Activated T-cell treated with anti-CD3 and anti-CD28 coated beads, Interleukin-2, amount 50 U/mL, for 48 hours (primary cell): ENCODE results near the gene HAVCR1.
"Not testable (repeated sequence)": the region's sequence is repeated elsewhere in the genome, so short reads cannot be mapped to it uniquely, and the experiment has no call there.

ENCODE experiments used
- DNase-seq, 2 experiments: peaks; one replicate each; pipeline ENCODE4 v3.0.0-alpha.2; 2020

The HAVCR1 gene

DNA sequence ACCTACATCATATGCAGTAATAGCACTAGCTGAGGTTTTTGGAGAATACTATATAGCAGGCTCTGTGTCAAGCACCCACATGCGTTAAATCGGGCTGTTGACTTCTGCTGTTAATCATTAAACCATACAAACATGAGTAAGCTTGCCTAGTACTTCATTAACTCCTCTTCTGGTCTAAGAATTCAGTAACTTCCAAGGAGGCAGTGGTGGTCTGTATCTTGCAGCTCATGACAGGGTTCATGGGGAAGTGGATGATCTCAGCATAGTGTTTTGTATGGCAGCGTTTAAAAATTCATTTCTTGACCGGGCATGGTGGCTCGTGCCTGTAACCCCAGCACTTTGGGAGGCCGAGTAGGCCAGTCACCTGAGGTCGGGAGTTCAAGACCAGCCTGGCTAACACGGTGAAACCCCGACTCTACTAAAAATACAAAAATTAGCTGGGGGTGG, at the start of gene HAVCR1:
TSS of gene HAVCR1 (minus strand) at position 24 of the 447 bp plus-strand sequence. CDS start 1,173 bp downstream, outside the sequence.
- DNase-seq = no peak

DNA sequence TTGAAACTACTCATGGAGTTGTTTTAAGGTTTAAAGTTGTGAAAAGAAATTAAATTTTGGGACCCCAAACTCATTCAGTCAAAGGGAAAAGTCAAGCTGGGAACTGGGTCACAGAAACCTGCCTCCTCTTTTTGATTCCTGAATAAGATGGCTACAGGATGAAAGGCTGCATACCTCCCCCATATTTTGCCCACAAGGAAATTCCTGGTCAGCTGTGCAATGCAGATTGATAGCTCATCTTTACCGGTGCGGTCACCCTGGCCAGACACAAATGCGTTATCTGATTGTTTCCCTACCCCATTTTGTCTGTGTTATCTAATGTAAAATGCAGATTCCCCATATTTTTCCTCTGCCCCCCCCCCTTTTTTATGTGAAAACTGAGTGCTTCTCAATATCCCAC, 48.6 kb upstream of the HAVCR1 start:
- no peak for DNase-seq

DNA sequence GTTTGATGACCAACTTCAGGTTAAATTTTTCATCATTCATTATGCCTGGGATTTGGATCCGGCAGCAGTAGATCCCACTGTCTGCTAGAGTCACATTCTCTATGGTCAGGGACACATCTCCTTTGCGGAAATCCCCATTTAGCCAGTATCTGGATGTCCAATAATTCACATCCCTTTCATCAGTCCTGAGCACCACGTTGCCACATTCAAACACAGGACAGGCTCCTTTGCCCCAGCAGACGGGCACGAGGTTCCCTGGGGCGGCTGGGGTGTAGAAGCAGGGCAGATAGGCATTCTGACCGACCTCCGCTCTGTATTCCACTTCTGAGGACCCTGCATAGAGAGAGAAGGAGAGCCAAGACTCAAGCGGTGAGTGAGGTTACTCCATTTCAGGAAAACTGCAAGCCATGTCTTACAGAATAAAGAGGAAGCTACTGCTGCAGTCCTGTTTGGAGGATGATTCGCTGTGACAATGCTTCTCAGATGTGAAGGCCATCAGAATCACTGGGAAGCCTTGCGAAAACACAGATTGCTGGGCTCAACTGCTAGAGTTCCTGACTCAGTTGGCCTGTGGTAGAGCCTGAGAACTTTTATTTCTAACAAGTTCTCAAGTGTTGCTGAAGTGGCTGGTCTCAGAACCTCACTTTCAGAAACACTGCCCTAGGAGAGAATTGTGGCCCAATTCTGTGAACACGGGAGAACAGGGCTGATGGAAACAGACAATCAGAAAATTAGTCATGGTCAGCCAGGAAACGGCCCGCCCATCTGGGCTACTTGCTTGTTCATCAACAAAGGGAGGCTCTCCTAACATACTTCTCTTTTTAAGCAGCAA, 47.9 kb upstream of the HAVCR1 start:
- peak; percentile 54 to 61 for DNase-seq

DNA sequence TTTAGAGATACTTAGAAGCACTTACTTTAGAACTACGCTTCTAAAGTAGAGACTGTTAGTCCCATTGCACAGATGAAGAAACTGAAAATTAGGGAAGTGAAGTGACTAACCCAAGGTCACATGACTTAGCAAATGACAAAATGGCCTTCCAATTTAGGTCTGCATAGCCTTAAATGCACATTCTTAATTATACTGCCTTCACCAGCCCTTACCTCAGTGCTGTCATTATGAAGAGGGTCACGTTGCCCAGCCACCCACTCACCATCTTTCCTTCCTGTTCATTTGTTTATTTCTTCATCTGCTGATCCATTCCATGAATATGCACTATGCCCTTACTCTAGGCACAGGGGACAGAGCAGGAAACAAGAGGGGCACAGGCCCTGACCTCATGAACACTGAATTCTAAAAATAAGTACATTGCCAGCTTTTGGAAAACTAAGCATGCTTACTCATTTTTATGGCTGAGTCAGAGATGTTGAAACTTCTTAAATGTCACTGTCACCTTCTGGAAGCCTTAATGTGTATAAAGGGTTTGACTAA, 41.3 kb upstream of the HAVCR1 start:
- peak; percentile 68 for DNase-seq

DNA sequence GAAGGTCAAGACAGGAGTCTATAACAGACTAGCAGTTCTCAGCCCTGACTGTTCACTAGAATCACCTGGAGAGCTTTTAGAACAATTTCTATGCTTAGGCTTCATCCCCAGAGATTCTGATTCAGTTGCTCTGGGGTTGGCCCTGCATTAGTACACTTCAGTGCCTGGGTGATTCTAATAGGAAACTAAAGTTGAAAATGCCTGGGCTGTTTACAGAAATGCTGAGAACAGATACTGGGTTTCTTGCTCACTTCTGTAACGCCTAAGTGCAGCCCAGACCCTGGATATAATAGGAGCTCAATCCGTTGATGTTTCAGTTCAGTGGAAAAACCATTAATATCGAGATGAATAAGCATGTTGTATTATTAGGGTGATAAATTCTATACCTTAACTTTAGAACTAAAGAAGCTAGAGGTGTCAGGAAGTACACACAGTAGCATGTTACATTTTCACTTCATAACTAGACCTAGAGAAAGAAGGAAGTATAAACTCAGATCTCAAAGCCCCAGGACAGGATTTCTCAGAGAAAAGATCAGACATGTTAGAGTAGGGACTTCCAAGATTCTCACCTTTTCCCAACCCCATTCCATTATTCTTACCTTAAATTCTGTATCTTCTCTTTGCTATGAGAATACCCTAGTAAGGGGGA, 29.6 kb upstream of the HAVCR1 start:
- DNase-seq = no peak

DNA sequence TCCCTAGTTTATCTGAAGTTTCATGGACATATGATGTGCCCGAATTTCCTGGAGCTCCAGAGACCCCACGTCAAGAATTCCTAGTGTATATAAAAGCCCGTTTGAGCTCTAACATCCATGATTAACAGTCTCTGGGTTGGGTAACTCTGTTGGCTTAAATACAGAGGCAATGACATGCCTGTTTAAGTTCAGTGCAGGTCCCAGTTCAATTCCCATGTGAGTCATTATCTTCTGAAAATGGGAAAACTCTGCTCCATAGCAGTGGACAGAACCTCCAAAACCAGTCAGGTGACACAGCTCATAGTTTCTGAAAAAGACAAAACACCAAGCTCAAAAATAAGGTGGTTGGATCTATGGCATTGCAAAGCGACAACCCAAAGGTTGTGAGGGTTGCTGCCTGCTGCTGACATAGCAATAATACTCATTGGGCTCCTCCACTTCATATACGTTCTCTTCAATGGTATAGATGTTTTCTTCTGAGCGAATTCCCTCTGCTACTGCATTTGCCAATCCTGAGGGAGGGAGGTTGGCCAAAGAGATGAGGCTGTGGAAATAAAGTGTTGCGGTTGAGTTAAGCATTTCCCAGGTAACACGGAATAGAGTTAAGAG, 27.9 kb upstream of the HAVCR1 start:
- no peak for DNase-seq

DNA sequence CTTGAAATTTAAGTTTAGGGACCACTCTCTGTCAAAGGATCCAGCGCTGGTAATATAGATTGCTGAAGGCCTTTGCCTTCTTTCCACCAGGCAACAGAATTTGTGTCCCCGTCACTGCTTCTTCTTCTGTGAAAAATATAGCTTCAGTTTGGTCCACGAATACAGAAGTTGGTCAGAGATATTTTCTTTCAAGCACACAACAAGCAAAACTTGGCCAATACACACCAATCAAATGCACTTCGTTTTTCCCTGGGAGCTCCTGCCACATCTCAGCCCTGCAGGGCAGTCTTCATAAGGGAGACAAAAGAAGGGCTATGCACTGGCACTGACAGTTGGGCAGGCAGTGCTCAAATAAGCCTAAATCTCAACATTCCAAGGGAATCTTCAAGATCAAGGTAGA, 27.0 kb upstream of the HAVCR1 start:
- DNase-seq = no peak

DNA sequence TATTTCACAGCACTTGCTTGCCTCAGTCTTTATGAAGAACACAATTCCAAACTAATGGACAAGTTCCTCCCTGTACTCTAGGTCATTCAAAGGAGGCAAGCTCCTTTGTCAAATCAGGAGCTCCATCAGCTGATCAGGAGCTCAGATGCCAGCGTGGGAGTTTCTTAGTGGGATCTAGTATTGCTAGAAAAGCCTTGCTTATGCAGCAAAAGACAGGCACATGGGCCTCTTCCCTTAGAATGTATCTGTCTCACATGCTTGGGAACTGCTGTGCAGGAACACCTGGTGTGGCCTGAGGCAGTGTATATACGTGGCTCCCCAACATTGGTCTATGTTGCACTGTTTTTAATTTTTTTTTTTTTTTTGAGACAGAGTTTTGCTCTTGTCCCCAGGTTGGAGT, 21.4 kb upstream of the HAVCR1 start:
- no peak for DNase-seq

DNA sequence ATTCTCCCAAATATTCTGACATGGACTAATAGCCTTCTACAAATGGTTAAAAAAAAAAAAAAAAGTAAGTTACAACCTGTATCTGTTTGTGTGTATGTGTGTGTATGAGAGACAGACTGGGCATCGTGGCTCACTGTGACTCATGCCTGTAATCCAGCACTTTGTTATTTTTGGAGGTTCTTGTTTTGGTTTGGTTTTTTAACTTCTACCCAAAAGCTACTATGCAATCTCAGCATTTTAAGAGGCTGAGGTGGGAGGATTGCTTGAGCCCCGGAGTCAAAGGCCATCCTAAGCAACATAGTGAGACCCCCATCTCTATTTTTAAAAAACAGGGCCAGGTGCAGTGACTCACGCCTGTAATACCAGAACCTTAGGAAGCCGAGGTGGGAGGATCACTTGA, 17.6 kb upstream of the HAVCR1 start:
- no peak for DNase-seq

DNA sequence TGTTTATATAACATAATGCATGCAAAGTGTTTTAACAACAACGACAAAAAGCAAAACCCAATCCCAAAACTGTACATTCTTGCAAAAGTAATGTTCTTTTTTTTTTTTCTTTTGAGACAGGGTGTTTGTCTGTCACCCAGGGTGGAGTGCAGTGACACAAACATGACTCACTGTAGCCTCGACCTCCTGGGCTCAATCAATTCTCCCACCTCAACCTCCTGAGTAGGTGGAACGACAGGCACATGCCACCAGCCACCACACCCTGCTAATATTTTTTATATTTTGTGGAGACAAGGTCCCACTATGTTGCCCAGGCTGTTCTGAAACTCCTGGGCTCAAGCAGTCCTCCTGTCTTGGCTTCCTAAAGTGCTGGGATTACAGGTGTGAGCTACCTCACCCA, 13.6 kb upstream of the HAVCR1 start:
- DNase-seq = peak; percentile 24 to 48

DNA sequence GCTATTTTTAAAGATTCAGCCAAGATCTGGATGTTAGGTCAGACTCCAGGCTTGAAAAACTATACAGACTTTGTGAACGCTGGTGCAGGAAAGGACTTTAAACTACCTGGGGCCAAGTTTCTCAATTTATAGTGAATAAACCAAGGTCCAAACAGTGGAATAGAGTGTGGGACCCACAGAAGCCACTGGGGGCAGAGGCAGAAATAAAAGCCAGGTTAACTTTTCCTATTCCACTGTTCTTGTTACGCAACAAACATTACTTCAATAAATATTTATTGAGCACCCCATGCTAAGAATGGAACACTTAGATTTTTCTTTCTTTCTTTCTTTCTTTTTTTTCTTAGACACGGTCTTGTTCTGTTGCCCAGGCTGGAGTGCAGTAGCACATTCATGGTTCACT, 11.0 kb upstream of the HAVCR1 start:
- no peak for DNase-seq

DNA sequence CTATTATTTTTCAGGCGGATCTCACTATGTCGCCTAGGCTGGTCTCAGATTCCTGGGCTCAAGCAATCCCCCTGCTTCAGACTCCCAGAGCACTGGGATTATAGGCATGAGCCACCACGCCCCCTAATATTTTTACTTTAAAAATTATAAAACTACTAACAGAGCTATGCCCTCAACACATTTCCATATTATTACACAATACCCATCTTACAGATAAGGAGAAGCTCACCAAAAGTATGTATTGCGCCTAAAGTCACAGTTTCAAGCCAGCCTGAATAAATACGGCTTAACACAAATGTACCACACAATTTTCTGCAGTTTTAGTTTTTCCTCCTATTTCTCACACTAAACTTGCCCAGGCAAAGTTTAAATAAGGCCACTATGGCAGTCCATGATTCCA, 9.9 kb upstream of the HAVCR1 start:
- DNase-seq = no peak

DNA sequence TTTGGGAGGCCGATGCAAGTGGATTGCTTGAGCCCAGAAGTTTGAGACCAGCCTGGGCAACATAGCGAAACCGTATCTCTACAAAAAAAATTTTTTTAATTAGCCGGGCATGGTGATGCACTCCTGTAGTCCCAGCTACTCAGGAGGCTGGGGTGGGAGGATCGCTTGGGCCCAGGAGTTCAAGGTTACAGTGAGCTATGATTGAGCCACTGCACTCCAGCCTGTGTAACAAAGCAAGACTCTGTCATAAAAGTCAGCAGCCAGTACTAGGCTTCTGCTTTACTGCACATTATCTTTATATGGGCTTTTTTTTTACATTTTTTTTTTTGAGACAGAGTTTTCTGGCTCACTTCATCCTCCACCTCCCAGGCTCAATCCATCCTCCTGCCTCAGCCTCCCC, 9.4 kb upstream of the HAVCR1 start:
- no peak for DNase-seq

DNA sequence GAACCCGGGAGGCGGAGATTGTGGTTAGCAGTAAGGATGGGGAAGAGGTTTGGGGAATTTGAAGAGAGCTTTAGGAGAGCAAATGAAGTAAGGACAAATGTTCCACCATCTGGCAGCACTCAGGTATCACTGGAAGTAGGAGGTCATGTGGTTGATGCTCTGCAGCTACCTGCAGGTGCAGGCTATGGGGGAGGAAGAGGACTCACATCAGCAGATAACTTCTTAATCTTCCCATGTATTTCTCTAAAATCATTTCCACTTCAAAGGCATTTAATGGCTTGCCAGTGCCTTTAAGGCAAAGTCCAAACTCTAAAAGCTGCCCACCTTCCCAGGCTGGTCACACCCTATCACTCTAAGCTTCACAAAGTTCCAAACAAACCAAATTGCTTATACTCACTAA, 8.1 kb upstream of the HAVCR1 start:
- no peak for DNase-seq

DNA sequence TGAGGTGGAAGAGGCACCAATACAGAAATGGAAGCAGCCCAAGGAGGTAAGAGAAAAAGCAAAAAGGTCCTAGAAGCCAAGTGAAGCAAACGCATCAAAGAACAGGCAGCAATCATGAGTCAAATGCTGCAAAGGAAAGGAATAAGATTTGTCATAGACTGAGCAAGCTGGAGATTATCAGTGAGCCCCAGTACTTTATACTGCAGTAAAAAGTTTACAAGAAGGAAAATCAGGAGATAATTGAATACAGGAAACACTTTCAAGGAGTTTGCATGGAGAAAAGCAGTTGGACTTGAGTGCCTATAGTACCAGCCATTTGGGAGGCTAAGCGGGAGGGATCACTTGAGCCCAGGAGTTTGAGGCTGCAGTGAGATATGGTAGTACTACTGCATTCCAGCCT, 7.2 kb upstream of the HAVCR1 start:
- no peak for DNase-seq

DNA sequence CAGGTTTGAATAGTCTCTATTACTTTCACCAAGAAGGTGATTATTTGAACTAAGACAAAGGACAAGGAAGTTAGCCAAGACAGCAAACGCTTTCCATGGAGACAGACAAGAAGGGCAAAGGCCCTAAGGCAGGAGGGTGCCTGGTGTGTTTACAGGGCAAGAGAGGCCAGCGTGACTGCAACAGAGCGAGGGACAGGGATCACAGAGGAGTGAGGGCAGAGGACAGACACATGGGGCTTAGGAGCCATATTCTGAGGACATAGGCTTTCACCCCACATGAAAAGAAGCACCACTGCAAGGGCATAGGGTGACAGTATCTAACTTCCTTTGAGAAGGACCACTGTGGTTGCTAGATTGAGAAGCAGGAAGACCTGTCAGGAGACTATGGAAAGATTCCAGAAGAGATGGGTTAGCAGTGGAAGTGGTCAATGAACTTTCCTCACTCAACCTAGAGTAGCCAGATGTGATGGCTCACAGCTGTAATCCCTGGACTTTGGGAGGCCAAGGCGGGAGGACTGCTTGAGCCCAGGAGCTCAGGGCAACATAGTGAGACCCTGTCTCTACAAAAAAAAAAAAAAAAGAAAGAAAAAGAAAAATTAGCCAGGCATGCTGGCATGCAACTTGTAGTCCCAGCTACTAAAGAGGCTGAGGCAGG, 5.0 kb upstream of the HAVCR1 start:
- no peak for DNase-seq

DNA sequence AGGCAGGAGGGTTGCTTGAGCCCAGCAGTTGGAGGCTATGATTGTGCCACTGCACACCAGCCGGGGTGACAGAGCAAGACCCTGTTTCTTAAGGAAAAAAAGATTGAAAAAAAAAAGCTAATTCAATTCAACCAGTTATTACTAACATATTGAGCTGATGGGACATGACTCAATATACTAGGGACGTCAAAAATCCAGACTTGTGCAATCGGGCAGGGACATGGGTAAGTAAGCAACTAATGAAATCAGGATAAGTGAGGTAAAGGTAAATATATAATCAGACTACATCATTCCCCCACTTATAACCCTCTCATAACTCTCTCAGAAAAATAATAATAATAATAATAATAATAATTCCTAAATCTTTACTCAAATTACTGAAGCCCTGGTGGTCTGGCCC, 975 bp upstream of the HAVCR1 start:
- DNase-seq = no peak

DNA sequence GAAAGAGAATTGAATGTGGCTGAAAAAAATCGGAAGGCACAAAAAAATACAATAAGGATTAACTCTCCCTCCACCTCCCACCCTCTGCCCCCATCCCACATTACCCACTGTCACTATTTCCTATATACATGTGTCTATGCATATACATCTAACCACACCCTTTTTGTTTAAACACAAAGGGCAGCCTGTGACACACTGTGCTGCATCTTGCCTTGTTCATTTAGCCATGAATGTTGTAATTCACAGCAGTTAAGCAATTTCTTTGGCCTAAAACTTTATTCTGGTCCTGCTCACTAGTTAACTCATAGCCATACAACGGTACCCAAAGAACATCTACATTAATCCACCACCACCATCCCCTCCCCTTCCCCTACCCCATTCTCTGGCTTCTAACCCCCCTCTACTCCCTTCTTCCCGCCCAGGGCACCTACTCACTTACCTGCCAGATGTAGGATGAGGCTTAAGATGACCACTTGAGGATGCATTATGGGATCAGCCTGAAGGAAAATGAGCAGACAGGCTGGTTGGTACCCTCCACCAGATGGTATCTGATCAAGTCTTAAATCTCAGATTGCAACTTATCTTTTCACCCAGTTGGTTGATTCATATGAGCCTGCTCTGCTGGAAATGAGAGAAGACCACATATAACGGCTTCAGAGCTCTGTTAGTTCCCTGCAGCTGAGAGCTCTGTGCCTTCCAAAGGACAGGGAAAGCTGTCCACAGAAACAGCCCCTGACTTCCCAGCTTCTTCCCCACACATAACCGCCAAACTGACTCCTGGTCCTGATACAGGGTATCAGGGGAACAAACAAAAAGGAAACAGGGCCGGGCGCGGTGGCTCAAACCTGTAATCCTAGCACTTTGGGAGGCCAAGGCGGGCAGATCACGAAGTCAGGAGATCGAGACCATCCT, 1.2 kb downstream of the HAVCR1 start:
- no peak for DNase-seq

DNA sequence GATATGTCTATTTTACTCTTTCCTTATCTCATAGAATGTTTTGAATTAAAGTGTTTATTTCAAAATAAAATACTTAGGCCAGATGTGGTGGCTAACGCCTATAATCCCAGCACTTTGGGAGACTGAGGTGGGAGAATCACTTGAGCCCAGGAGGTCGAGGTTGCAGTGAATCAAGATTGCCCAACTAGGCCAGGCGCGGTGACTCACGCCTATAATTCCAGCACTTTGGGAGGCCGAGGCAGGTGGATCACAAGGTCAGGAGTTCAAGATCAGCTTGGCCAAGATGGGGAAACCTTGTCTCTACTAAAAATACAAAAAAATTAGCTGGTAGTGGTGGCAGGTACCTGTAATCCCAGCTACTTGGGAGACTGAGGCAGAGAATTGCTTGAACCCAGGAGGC, 2.1 kb downstream of the HAVCR1 start:
- not testable (repeated sequence) for DNase-seq

DNA sequence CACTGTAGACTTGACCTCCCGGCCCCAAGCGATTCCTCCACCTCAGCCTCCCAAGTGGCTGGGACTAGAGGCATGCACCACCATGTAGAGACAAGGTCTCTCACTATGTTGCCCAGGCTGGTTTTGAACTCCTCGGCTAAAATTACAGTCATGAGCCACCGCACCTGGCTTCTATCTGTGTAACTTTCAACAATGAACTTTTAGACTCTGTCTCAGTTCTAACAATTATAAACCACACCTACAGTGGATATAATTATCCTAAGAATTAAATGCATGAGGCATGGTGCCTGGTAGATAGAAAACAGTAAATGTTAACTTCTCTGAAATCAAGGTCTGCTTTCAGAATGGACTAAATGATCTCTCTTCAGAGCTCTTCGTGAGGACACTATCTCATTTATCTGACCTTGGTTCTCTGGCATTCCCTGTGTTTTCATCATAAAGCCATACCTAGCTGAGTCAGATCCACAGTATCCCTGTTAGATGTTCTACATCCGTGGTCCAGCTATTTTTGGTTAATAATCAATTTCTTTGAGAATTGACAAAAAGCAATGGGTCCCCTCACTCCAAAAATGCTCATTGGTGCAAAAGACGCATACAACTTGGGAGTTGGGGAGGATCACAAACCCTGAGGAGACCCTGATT, 7.2 kb downstream of the HAVCR1 start:
- no peak for DNase-seq

DNA sequence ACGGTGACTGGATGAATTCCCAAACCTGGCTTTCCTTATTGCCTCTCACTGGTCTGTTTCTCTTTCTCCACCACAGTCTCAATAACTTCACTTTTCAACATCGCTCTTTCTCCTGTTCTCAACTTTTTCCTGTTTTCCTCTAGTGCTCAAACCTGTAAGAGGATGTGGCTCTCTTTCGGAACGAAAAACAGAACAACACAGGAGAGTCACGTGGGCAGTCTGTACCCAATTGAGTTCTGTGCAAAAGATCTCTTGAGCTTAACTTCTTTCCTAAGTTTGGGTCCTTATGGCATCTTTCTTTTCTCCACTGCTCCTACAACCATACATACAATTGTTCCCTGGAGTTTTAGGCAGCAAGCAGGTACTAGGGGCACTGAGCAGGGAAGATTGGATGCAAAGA, 8.9 kb downstream of the HAVCR1 start:
- DNase-seq = no peak

DNA sequence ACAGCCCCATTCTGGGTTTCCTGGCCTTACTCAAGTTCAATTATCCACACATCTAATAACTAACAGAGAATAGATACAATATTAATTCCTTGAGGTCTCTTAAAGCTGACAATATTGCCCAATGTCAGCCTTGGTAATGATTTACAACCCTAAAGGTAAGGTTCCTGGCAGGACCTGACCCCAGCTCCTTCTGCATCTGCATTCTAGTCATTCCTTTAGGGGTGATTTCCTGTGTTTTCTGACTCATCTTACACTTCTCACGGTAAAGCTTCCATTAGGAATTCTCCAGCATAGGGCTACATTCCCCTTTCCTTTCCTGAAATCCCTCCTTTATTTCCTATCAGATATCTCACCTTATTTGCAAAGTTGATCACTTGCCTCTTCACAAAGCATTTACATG, 9.3 kb downstream of the HAVCR1 start:
- DNase-seq = no peak
